Dendritic cell treated with granulocyte-macrophage colony-stimulating factor and Interleukin-4, amounts not matched to agents 40 ng/mL and 50 ng/mL, for 4 days (primary cell): ENCODE measurements around the gene MRPL37.
A peak's percentile ranks its signal among the peaks of the same experiment; 100 is the strongest.
"Not testable (repeated sequence)": the region's sequence is repeated elsewhere in the genome, so short reads cannot be mapped to it uniquely, and the experiment has no call there.

Experiments
- H3K27ac Mint-ChIP-seq: one replicate; pipeline ENCODE4 v1.8.0; 2022; ENCODE audit warnings: mild to moderate bottlenecking, mixed read lengths
- H3K27me3 Mint-ChIP-seq: one replicate; pipeline ENCODE4 v1.8.0; 2022; ENCODE audit warnings: mild to moderate bottlenecking, mixed read lengths
- H3K36me3 Mint-ChIP-seq: one replicate; pipeline ENCODE4 v1.8.0; 2022; ENCODE audit warnings: low read depth, mixed read lengths
- H3K4me1 Mint-ChIP-seq: one replicate; pipeline ENCODE4 v1.8.0; 2022; ENCODE audit warnings: low read depth, mixed read lengths
- H3K4me3 Mint-ChIP-seq: one replicate; pipeline ENCODE4 v1.8.0; 2022; ENCODE audit warnings: mild to moderate bottlenecking, moderate library complexity, mixed read lengths
- H3K9me3 Mint-ChIP-seq: one replicate; pipeline ENCODE4 v1.8.0; 2022; ENCODE audit warnings: mixed read lengths
- intact Hi-C: fragments of 100-400 bp; cut with micrococcal nuclease; formaldehyde crosslinking; loops from one replicate; pipeline ENCODE4 v1.15.0; 2022

The MRPL37 gene

DNA sequence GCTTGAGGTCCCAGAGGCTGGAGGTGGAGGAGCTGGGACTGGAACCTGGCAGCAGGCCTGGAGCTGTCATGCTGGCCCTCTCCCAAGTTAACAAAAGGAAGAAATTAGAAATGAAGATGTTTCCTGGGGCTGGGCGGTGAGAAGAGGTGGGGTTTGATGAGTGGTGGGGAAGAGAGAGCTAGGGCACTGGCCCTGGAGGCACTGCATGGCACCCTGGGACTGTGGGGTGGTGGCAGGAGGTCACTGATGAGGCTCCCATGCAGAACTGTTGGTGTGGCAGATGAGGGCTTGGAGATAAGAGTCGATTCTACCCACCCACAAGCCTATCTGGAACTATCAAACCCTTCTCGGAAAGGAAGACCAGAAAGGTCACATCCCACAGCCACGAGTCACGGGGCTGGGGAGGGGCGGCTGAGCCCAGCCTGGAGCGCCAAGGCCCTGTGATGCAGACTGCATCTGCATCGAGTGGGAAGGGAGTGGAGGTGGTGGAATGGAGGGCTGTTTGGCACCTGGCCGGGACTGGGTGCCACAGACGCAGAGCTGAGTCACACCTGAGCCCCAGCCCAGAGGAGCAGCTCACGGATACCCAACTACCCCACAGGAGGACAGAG, 29.4 kb downstream of the MRPL37 start:
- Mint-ChIP-seq H3K27me3 (no peaks in the 10 kb centered on the region), H3K4me1 (peaks cover 49% of the 10 kb centered on the region), H3K9me3 (no peaks in the 10 kb centered on the region), H3K4me3 (peak overlapping the region; percentile 0), H3K27ac (peak overlapping the region; percentile 41), H3K36me3 (peaks cover 49% of the 10 kb centered on the region)
- intact Hi-C loops, result loop anchor here (10.0 kb wide), 1 partner anchor 255 kb away; no protein-coding TSS in a partner anchor

DNA sequence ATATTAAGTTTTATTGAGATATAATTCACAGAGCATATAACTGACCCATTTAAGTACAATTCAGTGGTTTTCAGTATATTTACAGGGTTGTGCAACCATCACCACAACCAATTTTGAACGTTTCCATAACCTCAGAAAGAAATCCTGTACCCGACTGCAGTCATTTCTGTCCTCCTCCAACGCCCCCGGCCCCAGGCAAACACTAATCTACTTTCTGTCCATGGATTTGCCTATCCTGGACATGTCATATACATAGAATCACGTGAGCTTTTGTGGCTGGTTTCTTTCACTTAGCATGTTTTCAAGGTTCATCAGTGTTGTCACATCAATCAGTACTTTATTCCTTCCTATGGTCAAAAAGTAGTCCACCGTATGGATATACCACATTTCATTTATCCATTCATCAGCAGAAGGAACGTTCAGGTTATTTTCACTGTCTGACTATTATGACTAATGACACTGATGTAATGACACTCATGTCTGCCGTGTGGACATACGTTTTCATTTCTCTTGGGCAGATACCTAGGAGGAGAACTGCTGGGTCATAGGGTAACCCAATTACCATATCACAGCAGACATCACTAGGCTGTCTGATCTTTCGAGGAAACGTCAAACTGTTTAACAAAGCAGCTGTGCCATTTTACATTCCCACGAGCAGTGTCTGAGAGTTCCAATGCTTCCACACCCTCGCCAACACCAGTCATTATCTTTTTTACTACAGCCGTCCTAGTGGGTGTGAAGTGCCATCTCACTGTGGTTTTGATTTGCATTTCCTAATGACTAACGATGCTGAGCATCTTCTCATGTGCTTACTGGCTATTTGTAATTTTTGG, 30.8 kb downstream of the MRPL37 start:
- H3K4me3 Mint-ChIP-seq, result no peak overlapping the region
- peaks cover 46% of the 10 kb centered on the region for H3K36me3 Mint-ChIP-seq
- no peaks in the 10 kb centered on the region for H3K27me3 Mint-ChIP-seq
- no peak overlapping the region for H3K27ac Mint-ChIP-seq
- no peaks in the 10 kb centered on the region for H3K9me3 Mint-ChIP-seq
- intact Hi-C loops, result no loop called here
- peaks cover 49% of the 10 kb centered on the region for H3K4me1 Mint-ChIP-seq

DNA sequence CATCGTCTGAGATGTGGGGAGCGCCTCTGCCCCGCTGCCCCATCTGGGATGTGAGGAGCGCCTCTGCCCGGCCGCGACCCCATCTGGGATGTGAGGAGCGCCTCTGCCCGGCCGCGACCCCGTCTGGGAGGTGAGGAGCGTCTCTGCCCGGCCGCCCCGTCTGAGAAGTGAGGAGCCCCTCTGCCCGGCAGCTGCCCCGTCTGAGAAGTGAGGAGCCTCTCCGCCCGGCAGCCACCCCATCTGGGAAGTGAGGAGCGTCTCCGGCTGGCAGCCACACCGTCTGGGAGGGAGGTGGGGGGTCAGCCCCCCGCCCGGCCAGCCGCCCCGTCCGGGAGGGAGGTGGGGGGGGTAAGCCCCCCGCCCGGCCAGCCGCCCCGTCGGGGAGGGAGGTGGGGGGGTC, 33.2 kb downstream of the MRPL37 start:
- H3K9me3 Mint-ChIP-seq, H3K27ac Mint-ChIP-seq, H3K4me3 Mint-ChIP-seq, intact Hi-C loops, H3K27me3 Mint-ChIP-seq: not testable (repeated sequence)
- Mint-ChIP-seq H3K36me3 (peaks cover 62% of the 10 kb centered on the region), H3K4me1 (peaks cover 36% of the 10 kb centered on the region)

DNA sequence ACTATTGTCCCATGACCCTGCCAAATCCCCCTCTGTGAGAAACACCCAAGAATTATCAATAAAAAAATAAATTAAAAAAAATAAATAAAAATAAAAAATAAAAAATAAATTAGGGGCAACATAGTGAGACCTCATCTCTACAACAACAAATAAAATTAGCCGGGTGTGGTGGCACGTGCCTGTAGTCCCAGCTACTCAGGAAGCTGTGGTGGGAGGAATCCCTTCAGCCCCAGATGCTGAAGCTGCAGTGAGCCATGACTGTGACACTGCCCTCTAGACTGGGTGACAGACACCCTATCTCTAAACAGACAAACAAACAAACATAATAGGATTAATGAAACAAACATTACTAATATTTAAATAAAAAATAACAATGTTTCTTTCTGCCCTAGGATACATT, 34.3 kb downstream of the MRPL37 start:
- peaks cover 63% of the 10 kb centered on the region for H3K36me3 Mint-ChIP-seq
- intact Hi-C loops, result no loop called here
- H3K9me3 Mint-ChIP-seq, result no peaks in the 10 kb centered on the region
- H3K27ac Mint-ChIP-seq, result no peak overlapping the region
- peaks cover 36% of the 10 kb centered on the region for H3K4me1 Mint-ChIP-seq
- H3K4me3 Mint-ChIP-seq, result no peak overlapping the region
- no peaks in the 10 kb centered on the region for H3K27me3 Mint-ChIP-seq

DNA sequence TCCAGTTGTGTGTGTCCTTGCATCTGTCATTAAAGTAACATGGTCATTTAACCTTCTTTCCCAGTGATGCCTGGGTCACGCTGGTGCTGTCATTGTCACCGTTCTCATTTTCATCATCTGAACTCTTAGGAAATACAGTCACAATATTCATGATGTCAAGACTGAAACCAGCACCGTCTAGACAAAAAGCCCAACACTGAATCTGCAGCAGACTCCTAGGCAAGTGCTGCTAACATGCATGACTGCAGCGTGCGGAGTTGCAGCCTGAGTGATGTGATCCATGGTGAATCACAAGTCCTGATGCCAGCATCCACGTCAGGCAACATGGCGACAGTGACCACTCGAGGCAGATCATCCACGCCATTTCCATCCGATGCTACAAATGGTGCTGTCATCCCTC, 37.6 kb downstream of the MRPL37 start:
- no peak overlapping the region for H3K4me3 Mint-ChIP-seq
- H3K9me3 Mint-ChIP-seq, result no peaks in the 10 kb centered on the region
- peaks cover 20% of the 10 kb centered on the region for H3K4me1 Mint-ChIP-seq
- H3K36me3 Mint-ChIP-seq, result peaks cover 77% of the 10 kb centered on the region
- no peaks in the 10 kb centered on the region for H3K27me3 Mint-ChIP-seq
- intact Hi-C loops, result no loop called here
- no peak overlapping the region for H3K27ac Mint-ChIP-seq

GRCh38 chr1:54238353-54239034, 38.5 kb downstream of the MRPL37 start:
- Mint-ChIP-seq H3K9me3 (no peaks in the 10 kb centered on the region), H3K4me3 (no peak overlapping the region), H3K4me1 (peaks cover 20% of the 10 kb centered on the region), H3K27me3 (no peaks in the 10 kb centered on the region), H3K27ac (peak overlapping the region; percentile 49), H3K36me3 (peaks cover 79% of the 10 kb centered on the region)
- intact Hi-C loops, result no loop called here

DNA sequence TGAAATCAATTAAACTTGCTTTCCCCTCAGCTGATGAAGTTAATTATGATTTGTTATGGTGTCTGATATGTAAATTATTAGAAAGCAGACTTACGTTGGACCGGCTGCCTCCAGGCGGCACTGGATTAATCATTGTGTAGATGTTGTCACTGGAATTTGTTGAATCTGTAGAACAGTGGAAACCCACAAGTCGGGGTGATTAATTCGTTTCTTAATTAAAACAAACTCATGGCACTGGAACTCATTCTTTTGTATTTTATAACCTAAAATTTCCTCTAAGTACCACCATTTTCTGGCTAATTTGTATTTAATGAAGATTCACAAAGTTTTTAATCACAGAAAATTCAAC, 39.0 kb downstream of the MRPL37 start:
- Mint-ChIP-seq H3K4me1 (peaks cover 20% of the 10 kb centered on the region), H3K36me3 (peaks cover 84% of the 10 kb centered on the region), H3K4me3 (no peak overlapping the region), H3K27ac (peak overlapping the region; percentile 49), H3K27me3 (no peaks in the 10 kb centered on the region), H3K9me3 (no peaks in the 10 kb centered on the region)
- intact Hi-C loops, result no loop called here

GRCh38 chr1:54239631-54240031, 39.7 kb downstream of the MRPL37 start:
- H3K27me3 Mint-ChIP-seq, result no peaks in the 10 kb centered on the region
- no peaks in the 10 kb centered on the region for H3K9me3 Mint-ChIP-seq
- H3K36me3 Mint-ChIP-seq, result peaks cover 89% of the 10 kb centered on the region
- peaks cover 20% of the 10 kb centered on the region for H3K4me1 Mint-ChIP-seq
- H3K4me3 Mint-ChIP-seq, result no peak overlapping the region
- intact Hi-C loops, result no loop called here
- no peak overlapping the region for H3K27ac Mint-ChIP-seq

GRCh38 chr1:54240741-54241335, 40.9 kb downstream of the MRPL37 start:
- Mint-ChIP-seq H3K9me3 (no peaks in the 10 kb centered on the region), H3K4me3 (no peak overlapping the region)
- intact Hi-C loops, result no loop called here

GRCh38 chr1:54241364-54241763, 41.4 kb downstream of the MRPL37 start:
- no peaks in the 10 kb centered on the region for H3K27me3 Mint-ChIP-seq
- peaks cover 20% of the 10 kb centered on the region for H3K4me1 Mint-ChIP-seq
- no peak overlapping the region for H3K27ac Mint-ChIP-seq
- no peaks in the 10 kb centered on the region for H3K9me3 Mint-ChIP-seq
- peaks cover 90% of the 10 kb centered on the region for H3K36me3 Mint-ChIP-seq
- H3K4me3 Mint-ChIP-seq, result no peak overlapping the region
- intact Hi-C loops, result no loop called here

More at GRCh38 chr1:54240741-54241335, 40.9 kb downstream of the MRPL37 start:
- Mint-ChIP-seq H3K27ac (no peak overlapping the region), H3K27me3 (no peaks in the 10 kb centered on the region), H3K36me3 (peaks cover 89% of the 10 kb centered on the region), H3K4me1 (peaks cover 20% of the 10 kb centered on the region)

DNA sequence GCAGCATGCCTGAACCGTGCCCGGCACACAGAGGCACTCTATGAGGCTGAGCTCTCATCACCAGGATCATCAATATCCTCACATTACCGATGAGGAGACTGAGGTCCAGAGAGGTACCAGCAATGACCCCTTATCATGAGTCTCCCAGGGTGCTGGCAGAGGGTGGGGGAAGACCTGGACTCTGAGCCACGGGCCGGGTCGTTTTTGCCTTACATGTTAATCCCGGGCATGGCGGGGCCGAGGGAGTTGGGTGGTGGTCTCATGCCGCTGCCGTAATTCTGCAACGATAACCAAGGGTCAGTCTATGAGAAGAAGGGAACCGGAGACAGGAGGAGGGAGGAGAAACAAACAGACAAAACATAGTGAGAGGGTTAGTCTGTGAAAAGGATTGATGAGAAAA, 43.1 kb downstream of the MRPL37 start:
- Mint-ChIP-seq H3K27me3 (no peaks in the 10 kb centered on the region), H3K36me3 (peaks cover 85% of the 10 kb centered on the region), H3K27ac (no peak overlapping the region), H3K4me1 (peaks cover 19% of the 10 kb centered on the region), H3K9me3 (no peaks in the 10 kb centered on the region), H3K4me3 (no peak overlapping the region)
- intact Hi-C loops, result no loop called here

- Mint-ChIP-seq H3K9me3 (no peaks in the 10 kb centered on the region), H3K27me3 (no peaks in the 10 kb centered on the region), H3K27ac (no peak overlapping the region), H3K4me3 (no peak overlapping the region), H3K36me3 (peaks cover 78% of the 10 kb centered on the region), H3K4me1 (peaks cover 8% of the 10 kb centered on the region)
- intact Hi-C loops, result no loop called here
Measured at GRCh38 chr1:54244655-54245054, 44.7 kb downstream of the MRPL37 start.

DNA sequence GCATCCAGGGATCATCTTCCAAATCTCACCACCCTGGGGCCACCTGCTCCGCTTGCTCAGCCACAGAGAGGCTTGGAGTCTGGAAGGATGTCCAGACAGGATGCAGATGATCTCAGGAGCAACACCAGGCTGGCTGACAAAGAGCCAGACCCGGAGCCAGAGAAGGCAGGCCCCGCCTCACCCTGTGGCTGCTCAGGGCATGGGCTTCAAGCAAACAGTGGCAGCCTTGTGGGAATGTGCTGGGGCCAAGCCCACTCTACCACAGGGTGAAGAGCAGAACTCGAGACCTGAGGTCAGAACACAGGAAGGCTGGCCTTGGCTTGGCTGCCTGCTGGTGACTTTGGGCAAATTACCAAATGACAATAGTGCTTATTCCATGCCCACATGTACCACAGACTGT, 45.5 kb downstream of the MRPL37 start:
- Mint-ChIP-seq H3K27ac (no peak overlapping the region), H3K4me3 (no peak overlapping the region), H3K27me3 (no peaks in the 10 kb centered on the region), H3K36me3 (peaks cover 81% of the 10 kb centered on the region), H3K9me3 (no peaks in the 10 kb centered on the region), H3K4me1 (peaks cover 12% of the 10 kb centered on the region)
- intact Hi-C loops, result no loop called here

DNA sequence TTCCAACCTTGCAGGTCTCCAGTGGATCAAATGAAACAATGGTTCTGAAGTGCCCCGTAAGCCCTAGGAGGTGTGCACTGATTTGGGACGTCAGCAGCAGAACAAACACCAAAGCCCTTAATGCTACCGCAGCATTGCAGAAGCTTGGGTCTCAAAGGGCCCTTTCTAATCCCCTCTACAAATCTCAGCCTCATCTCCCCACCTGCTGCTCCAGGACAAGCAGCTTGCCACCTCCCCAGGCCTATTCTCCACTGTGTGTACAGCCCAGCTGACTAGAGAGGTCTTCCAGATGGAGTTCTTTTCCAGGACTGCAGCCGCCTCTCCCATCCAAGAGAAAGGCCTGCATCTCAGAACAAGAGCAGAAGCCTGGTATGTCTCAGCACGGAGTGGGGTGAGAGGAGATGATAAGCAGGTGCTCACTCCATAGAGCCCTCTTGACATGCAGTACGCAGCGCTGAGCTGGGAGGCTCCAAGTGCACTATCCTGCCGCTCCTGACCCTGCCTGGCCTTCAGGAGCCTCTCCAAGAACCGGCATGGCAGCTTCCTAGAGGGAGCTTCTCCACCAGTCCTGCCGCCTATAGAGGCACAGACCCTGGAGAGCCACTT, 46.3 kb downstream of the MRPL37 start:
- Mint-ChIP-seq H3K9me3 (no peaks in the 10 kb centered on the region), H3K27ac (no peak overlapping the region), H3K36me3 (peaks cover 81% of the 10 kb centered on the region), H3K4me1 (peaks cover 12% of the 10 kb centered on the region), H3K27me3 (no peaks in the 10 kb centered on the region), H3K4me3 (no peak overlapping the region)
- intact Hi-C loops, result no loop called here
